Activated CD8-positive, alpha-beta memory T cell treated with anti-CD3 and anti-CD28 coated beads, Interleukin-2, amount 50 U/mL, for 1 hour (primary cell): ENCODE results near the gene ANKRD55.
"Not testable (repeated sequence)": the region's sequence is repeated elsewhere in the genome, so short reads cannot be mapped to it uniquely, and the experiment has no call there.

Source experiments
- DNase-seq: peaks from one replicate; pipeline ENCODE4 v3.0.0-alpha.2; 2020; ENCODE audit errors: extremely low read depth

The ANKRD55 gene

DNA sequence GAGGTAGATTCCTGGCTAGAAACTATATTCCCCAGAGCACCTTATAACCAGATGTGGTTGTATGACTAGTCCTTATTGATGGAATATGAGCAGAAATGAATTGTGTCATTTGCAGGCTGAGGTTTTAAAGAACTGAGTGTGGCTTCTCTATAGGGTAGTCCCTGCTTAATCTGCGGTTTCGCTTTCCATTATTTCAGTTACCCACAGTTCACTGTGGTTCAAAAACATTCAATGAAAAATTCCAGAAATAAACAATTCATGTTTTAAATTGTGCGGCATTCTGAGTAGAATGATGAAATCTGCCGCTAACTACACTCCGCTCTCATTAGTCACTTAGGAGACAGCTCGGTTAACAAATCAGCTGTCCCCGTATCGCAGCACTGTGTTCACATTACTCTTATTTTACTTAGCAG lies 65.1 kb downstream of the ANKRD55 start:
- DNase-seq, result no peak

DNA sequence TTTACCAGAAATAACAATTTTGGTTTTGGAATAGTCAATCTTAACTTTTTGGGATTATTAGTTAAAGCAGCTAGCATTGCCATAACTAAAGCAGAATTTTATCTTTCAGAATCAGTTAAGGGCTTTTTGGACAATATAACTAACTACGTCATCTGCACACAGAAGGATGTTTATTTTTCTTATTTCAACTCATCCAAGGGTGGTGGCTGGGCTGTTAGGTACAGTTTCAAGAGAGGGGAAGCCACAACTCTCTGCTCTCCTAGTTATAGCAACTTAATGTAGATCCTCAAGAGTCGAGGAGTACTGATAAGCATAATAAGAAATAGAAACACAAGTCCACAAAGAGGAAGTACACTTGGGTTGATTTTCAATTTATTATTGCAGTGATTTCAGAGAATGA lies 65.6 kb downstream of the ANKRD55 start:
- DNase-seq, result no peak

GRCh38 chr5:56166671-56167385 lies 66.3 kb downstream of the ANKRD55 start:
- no peak for DNase-seq

GRCh38 chr5:56164376-56164775 lies 68.8 kb downstream of the ANKRD55 start:
- DNase-seq, result no peak

- no peak for DNase-seq
Observed at GRCh38 chr5:56161927-56162326, 71.2 kb downstream of the ANKRD55 start.

- no peak for DNase-seq
Observed at GRCh38 chr5:56161439-56161823, 71.7 kb downstream of the ANKRD55 start.

DNA sequence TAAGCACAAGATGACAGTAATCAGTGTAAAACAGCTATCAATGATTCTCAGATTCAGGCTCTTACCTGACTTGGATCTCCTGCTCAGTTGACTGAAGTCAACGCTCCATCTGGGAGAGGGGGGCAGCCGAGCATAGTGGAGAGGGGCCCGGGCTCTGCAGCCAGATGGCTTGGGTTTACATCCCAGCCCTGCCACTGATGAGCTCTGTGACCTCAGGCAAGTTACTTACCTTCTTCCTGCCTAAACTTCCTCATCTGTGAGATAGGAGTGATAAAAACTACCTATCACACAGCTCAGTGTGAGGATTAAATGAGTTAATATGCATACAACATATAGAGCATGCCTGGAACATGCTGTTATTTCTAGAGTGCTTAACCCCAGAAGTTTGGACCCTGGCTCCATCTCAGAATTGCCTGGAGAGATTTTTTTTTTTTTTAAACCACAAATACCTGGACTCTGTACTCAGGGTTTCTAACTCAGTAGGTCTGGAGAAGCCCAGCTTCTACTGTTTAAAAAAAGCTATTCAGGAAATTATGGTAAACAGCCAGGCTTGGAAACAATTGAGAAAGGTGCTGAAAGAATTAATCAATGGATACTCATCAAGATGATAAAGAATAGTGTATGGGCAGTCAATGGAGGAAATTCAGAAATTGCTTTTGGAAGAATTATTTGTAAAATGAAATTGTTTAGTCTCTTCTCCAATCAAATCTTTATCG lies 72.2 kb downstream of the ANKRD55 start:
- no peak for DNase-seq

GRCh38 chr5:56159521-56159947 lies 73.6 kb downstream of the ANKRD55 start:
- DNase-seq, result no peak

- DNase-seq, result no peak
Observed at GRCh38 chr5:56158331-56158960, 74.7 kb downstream of the ANKRD55 start.

DNA sequence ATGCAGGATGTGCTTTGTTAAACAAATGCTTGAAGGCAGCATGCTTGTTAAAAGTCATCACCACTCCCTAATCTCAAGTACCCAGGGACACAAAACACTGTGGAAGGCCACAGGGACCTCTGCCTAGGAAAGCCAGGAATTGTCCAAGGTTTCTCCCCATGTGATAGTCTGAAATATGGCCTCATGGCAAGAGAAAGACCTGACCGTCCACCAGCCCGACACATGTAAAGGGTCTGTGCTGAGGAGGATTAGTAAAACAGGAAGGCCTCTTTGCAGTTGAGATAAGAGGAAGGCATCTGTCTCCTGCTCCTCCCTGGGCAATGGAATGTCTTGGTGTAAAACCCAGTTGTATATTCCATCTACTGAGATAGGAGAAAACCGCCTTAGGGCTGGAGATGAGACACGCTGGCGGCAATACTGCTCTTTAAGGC lies 75.9 kb downstream of the ANKRD55 start:
- not testable (repeated sequence) for DNase-seq

GRCh38 chr5:56156585-56157190 lies 76.4 kb downstream of the ANKRD55 start:
- not testable (repeated sequence) for DNase-seq

DNA sequence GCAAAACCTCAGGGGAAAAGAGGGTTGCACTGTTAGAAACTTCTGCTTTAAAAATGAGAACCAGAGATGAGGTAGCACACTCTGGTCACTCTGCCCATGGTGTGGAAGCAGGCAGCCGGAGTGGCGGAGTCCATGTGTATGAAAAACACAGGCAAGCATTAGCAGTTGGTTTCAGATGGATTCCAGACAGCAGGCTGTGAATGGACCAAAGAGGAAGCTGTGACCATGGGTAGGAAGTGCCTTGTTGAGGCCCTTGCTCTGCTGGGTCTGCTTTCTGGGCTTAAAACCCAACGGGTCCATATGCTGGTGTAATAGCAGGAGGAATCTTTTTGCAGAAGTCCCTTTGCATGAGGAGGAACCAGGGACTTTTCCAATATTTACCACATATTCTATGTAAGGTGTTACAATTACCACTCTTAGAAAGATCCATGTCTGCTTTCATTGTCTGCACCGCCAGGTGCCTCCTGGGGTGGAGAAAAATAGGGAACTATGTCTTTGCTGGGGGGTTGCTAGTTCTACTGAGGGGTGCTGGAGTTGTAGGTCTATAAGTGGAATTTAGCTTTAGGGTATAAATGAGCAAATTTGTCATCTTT lies 77.0 kb downstream of the ANKRD55 start:
- no peak for DNase-seq

GRCh38 chr5:56154732-56155484 lies 78.2 kb downstream of the ANKRD55 start:
- DNase-seq, result no peak

GRCh38 chr5:56152437-56152836 lies 80.7 kb downstream of the ANKRD55 start:
- no peak for DNase-seq

- not testable (repeated sequence) for DNase-seq
Observed at GRCh38 chr5:56150756-56151155, 82.4 kb downstream of the ANKRD55 start.

GRCh38 chr5:56148453-56148971 lies 84.6 kb downstream of the ANKRD55 start:
- DNase-seq, result no peak

DNA sequence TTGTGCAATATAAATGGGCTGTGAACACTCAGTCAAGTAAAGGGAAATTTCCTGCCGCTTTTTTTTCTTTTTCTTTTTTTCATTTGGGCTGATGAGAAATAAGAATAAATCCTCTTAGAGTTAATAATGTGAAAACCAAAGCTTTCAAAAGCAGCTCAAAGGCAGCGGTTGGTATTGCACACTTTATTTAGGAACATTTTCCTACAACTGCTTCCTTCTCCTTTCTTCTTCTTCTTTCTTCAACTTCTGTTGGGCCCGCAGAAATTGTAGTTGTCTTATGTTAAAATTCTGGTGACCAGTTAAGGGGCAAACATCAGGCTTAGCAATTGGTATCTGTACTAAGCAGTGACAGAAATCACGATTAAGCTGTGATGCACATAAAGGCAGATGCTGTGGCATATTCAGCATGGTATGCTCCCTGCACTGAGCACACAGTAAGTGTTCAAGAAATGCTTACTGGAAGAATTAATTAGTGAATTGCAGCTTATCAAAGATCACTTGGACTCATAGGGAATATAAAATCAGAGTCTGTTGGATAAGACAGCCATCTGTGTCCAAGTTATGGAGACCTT lies 85.4 kb downstream of the ANKRD55 start:
- DNase-seq, result no peak

- DNase-seq, result no peak
Observed at GRCh38 chr5:56147106-56147505, 86.0 kb downstream of the ANKRD55 start.

DNA sequence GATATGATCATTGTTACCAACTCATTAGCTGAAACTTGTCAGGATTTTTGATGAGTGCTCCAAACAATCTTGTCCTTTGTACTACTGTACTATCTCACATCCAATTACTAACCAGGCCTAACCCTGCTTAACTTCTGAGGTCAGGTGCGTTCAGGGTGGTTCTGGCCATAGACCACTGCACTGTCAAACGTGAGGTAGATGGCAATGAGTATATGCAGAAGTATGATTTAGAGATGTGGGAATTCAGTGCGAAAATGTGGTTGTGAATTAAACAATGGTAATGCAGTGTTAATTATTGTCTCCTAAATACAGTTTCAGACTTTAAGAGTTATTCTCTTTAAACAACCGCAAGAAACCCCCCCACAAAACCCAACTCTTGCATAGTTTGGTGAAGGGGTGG lies 86.5 kb downstream of the ANKRD55 start:
- no peak for DNase-seq

DNA sequence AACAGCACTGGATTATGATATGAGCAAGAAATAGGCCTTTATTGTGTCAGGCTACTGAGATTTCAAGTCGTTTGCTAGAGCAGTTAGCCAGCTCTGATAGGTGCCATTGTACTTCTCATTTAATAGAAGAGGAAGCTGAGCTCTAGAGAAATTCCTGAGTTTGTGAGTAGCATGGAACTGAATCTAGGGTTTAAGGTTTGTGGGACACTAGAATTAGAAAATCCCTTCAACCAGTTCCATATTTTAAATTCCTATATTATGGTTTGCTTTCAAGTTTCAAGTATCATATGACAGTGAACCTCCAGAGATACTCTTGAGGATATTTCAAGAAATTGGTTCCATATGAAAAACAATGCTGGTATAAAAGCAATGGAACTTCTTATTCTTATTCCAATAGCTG lies 87.6 kb downstream of the ANKRD55 start:
- no peak for DNase-seq

- DNase-seq, result no peak
Observed at GRCh38 chr5:56145106-56145505, 88.0 kb downstream of the ANKRD55 start.
